GM21390 (cell line): ENCODE results near the gene DARS1.
"Not testable (repeated sequence)": the region's sequence is repeated elsewhere in the genome, so short reads cannot be mapped to it uniquely, and the experiment has no call there.

ENCODE experiments used
- ATAC-seq: cut with Tn5 transposase; IDR thresholded peaks from one replicate; pipeline ENCODE4 v1.9.1; 2021; ENCODE audit not compliant: unreplicated experiment

DARS1 gene

DNA sequence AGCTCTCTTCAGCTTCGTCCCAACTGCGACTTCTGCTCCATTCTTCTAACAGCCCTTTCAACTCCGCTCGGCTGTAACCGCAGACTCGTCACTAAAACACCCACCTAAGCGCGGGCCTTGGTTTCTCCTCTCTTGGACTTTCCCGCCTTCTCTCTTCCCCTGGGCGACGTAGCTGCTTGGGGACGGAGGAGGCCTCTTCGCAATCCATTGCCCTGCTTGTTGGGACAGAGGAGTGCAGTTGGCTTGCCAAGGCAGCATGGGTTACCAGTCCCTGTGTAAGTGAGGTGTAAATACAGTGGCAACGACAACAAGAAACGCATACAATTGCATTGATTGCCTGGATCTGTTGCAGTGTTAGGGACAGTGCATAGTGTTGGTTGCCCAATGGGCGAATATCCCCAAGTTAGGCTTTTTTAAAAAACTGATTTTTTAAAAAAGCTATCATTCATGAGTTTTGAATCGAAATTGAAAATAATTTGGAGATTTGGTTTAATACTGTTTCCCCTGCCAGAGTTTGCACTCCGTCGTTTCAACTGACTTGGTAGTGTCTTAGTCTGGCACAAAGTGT, 484 bp upstream of the DARS1 start:
- peak; percentile 50 for ATAC-seq

DNA sequence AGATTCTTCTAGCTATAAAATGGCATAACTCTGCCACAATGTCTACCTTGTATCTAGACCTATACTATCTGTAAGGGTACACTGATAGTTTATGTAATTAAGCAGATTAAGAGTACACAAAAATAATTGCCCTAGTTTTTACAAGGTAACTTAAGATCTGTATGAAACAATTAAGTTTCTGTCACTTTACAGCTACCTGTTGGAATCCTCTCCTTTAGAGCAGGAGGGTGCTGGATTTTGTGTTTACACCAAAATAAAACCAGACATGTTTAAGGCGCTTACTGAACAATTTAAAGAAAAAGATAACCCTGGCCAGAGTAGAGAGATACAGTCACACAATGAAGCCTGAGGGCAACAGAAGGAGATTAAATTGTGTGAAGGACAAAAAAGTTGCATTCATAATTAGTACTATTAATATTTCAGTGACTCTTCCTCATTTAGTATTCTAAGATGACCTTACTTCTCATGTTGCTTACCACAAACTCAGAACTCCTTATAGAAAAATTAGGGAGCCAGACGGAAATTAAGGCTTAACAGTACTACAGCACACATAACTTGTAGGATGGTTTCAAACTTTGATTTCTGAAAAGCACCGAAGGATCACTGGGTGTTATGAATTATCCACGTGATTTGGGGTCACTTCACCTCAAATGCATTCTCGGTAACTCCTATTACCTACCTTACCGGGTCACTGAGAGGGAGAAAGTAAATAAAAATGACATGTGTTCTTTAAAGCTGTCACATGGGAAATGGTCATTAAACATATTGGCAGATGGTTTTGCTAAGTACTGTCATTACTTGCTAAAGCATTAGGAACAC, 1.0 kb downstream of the DARS1 start:
- ATAC-seq, result peak; percentile 36

DNA sequence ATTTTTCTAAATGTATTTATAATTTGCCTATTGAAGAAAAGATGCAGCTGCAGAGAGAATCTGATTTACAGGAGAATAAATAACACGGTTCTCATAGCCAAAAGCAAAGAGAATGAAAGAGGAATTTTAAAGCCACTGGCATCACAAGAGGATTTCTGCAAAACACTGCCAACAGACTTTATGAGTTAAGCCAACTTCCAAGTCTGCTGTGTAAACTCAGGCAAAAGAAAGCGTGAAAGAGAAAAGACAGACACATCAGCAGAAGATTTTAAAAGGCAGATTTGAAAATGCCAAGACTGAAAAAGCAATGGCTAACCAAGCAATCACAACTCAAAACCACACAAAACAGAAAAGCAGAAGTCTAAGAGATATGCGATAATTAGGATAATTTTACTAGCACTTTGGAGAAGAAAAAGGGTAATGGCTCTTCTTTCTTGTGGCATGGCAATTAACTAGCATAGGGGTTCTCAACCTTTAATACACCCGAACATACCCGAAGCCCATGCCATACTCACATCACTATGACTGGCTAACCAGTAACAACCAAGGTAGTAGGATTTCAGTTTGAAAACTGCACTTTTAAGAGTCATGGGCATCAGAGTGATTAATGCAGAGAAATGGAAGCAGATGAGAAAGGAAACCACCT, 4.9 kb downstream of the DARS1 start:
- ATAC-seq, result no peak

DNA sequence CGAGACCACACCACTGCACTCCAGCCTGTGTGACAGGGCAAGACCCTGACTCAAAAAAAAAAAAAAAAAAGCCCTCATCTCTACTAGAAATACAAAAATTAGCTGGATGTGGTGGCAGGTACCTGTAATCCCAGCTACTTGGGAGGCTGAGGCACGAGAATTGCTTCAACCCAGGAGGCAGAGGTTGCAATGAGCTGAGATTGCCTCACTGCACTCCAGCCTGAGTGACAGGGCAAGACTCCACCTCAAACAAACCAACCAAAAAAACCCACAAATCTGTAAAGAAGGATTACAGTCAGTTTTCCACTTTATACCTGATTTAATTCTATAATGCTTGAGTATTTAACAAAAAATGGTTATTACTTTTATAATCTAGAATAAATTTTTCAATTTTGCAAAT, 9.7 kb downstream of the DARS1 start:
- no peak for ATAC-seq

DNA sequence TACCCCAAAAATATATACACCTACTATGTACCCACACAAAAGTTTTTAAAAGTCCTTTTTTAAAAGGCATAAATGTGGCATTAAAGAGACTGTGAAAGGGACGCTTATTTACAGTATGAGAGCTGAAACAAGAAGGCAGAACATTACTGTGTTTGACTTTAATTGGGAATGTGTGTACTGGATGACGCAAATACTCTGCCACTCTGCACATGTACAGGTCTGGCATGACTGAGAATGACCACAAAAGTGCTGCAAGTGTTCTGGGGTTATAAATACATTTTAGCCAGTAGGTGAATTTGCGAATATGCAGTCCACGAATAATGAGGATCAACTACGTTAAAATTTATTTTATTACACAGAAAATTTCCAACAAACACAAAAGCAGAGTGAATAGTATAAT, 11.4 kb downstream of the DARS1 start:
- no peak for ATAC-seq

DNA sequence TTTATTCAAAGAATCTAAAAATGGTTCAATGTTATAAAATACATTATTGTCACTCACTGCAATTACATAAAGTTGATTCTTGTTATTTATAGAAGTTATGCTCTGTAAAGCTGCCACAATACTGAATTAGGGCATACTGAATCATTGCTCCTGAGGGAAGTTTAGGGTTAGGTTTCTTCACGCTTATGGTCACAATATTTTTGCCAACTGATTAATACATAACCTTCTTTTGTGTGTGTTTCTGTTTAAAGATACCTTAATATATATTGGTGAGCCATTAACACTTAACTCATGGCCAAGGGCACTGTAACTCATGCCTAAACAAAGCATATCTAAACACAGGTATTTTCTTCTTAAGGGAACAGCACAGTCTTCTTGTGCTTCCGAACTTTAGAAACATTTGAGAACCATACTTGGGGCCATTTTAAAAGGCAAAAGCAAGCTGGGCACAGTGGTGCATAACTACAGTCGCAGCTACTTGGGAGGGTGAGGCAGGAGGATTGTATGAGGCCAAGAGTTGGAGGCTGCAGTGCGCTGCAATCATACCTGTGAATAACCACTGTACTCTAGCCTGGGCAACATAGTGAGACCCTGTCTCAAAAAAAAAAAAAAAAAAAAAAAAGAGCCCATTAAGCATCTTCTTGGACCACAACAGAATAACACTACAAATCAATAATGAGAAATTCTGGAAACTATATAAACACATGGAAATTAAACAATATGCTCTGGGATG, 15.6 kb downstream of the DARS1 start:
- ATAC-seq, result no peak

DNA sequence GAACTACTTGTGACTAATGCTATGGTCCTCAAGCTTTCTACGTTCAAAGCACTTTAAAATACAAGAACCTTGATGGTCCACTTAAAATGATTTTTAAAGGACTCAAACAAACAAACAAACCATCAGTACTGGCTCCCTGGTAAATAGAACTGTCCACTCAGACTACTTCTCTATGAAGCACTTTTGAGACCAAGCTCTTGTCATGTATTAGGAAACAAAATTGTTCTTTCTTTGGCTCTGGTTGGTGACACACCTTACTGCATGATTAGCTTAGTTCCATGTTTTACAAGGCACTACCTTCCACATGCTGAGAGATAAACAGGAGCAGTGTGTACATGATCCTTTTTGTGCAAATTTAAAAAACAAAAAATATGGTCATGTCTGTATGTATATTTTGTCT, 19.7 kb downstream of the DARS1 start:
- ATAC-seq, result no peak

DNA sequence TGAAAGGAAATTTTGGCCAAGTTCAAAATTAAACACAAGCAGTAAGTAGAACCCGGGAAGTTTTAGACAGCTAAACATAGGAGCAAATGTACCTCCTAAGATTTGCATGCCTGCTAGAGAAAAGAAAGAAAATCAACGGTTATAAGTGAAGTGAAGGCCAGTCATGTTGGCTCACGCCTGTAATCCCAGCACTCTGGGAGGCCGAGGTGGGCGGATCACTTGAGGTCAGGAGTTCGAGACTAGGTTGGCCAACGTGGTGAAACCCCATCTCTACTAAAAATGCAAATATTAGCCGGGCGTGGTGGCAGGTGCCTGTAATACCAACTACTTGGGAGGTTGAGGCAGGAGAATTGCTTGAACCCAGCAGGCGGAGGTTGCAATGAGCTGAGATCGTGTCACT, 21.0 kb downstream of the DARS1 start:
- not testable (repeated sequence) for ATAC-seq

DNA sequence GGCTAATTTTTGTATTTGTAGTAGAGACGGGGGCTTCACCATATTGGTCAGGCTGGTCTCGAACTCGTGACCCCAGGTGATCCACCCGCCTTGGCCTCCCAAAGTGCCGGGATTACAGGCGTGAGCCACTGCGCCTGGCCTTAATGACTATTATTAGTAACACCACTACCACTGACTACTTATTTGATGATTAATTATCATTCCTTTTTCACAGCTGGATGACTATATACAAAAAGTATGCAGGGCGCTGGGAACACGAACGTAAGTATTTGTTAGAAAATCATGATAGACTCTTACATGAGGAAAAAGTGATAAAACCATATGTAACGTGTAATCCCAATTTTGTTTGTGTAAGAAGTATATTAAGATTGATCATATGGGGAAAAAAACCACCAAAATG, 21.6 kb downstream of the DARS1 start:
- ATAC-seq, result no peak

DNA sequence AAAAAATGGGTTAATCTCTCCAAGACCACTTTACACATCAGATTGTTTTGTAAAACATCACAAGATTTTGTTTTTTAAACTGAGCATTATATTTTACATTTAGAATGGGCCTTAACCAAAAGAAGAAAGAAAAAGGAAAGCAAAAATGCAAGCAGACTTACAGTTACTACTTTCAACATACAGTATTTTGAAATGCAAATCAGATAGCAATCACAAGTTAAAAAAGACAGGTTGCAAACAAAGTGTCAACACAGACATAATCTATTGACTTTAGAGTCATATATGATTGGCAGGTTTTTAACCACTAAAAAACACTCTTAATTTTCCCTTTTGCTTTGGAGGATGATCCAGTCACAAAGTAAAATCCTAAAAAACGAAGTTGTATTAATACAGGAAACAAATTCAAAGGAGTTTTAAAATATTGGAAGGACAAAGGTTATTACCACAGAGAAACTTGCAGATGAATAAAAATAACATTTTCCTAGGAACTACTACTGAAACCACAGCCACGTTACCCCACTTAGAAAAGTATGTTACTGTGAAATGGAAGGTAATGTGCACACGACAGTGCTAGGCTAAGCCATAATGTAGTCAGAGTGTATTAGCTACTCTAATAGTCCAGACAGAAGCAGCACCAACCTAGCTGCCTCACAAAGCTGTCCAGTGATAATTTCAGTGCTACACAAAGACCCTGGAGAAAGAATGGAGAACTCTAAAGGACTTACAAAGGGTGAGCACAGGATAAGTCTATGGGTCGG, 22.9 kb downstream of the DARS1 start:
- no peak for ATAC-seq

DNA sequence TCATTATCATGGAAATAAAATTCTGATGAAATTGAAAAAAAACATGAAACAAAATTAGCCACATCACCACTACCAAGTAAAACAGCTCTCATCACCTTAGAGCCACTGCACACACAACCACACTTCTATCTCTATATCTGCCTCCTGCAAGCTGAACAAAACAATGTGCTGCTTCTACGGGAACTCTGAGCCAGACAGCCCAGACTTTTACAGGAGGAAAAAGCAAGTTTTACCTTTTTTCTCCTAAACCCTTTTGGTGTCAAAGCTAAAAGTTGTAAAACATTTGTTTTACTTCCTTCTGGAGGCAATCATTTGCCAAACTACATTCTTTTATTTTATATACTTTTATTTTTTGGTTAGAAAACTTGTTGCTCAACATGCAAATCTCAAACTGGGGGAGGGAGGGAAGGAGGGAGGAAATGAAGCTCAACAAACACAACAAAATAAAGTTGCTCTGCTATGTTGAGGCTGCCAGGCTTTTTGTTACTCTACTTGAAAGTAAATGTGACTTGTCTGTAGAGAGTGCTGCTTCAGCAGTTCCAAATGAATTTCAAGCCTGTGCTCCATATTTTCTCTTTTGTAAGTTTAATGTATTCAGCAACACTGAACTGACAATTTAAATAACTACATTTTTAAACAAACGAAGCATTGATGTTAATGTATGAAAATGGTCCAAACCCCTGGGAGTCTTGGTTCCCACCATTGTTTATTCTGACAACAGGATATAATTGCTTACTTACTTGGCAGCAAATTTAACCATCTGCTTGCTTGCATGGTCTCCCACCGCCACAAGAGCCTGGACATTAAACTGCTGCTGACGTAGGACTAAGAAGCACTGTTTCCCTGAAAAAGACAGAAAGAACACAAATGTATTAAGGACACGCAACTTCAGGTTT, 24.5 kb downstream of the DARS1 start:
- no peak for ATAC-seq

DNA sequence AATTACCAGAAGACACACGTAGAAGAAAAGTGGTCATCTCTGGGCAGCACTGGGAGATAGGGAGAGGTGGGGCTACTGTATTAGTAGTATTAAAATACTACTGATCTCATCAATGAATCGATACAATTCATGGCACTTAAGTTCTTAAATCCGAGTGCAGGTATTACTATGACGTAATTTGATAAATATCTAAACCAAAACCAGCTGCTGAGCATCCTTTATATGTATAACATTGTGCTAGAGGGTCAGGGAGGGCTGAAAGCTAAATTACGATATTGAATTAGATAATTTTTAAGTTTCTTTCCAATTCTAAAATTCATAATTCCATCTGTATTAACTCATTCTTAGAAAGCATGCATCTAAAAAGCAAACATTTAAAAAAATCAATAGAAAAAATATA, 25.3 kb downstream of the DARS1 start:
- no peak for ATAC-seq

DNA sequence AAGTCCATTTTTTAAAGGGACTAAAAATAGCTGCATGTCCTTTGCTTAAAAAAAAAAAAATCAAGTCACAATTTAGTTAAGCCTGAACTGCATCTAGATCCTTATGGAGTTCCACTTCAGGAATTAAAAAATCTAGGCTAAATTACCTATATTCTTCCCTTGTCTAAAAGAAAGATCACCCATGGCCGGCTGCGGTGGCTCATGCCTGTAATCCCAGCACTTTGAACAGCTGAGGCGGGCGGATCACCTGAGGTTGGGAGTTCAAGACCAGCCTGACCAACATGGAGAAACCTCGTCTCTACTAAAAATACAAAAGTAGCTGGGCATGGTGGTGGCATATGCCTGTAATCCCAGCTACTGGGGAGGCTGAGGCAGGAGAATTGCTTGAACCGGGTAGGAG, 26.5 kb downstream of the DARS1 start:
- not testable (repeated sequence) for ATAC-seq

DNA sequence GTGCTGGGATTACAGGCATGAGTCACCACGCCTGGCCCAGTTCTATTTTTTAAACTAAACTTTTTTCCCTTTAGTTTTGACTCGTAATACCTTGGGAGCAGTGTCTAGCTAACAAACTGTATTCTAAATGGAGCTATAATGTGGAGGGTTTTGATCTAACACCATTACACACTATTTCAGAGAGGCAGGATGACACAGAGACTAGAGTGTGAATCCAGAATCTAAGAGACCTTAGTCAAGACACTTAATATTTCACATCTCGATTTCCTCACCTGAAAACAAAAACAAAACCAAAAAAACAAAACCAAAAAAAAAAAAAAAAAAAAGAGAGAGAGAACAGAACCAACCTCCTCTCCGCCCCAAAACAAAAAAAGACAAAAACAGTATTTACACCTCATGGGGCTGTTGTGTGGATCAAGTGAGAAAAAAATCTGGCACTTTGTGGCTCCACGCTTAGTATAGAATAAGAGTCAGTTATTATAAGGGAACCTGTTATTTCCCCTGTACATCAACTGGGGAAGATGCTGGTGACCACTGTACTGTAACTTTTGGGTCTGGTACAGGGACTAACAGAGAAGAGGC, 31.3 kb downstream of the DARS1 start:
- ATAC-seq, result no peak

DNA sequence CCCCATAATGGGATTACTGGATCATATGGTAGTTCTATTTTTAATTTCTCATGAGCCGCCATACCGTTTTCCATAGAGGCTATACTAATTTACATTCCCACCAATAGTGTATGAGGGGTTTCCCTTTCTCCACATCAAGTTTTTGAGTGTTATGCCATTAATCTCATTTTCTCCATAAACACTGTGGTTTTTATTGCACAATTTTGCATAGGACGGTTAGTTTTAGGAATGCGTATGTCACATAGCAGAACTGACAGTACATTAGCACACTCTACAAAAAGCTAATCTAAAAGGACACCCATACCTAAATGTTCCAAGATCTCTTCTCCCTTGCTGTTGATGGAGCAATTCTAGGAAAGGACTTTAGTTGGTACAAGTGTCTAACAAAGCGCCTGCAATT, 32.5 kb downstream of the DARS1 start:
- no peak for ATAC-seq

DNA sequence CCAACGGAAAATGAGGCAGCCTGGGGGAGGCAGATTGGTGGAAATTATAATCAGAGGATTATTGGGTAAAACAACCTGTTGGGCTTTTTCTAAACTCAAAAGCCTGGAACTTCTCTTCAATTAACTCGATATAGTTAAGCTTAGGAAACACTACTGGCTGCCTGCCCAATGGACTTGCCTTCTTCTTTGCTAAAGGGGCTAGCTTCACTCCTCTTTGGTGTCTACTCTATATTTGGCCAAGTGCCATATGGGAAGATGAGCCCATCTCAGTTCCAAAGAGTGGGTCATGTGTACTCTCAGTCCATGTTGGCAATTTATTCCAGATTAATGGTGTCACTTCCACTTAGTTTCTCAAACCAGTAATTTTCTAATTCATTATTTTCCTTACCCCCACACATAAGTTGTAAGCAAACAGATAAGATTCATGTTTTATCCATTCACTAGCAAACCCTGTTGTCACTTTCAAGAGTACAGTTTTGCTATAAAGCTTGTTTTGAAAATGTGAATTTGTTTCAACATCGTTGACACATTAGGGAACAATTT, 34.3 kb downstream of the DARS1 start:
- no peak for ATAC-seq

DNA sequence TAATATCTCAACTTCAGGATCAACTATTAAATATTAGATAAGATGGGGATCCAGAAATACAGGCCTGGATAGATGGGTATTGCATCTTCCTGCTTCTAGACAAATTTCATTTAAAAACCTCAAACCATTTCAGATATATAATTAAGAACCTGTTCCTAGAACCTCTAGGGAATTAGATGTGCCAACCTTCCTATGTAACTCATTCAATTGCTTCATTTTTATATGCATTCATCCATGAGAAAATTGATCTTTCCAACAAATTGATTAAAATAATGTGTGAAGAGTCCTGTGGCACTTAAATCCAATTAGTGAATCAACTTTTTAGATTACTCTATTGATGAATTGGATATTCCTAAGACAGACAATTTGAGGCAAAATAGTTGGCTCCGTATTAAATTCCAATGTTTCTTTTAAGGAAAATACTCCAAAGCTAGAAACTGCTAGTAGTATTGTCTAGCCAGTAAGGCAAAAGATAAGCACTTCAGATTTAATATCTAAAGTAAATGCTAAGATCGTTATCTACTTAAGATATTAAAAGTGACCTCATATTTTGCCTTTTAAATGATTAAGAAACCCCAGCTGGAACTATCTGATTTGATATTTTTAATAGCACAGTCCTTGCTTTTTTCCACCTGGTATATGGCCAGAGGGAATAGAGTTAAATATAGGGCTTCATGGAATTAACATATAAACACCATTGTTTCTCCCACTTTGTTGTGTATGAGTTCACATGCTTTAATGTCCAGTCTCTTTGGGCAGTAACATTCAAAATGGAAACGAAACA, 35.8 kb downstream of the DARS1 start:
- no peak for ATAC-seq

DNA sequence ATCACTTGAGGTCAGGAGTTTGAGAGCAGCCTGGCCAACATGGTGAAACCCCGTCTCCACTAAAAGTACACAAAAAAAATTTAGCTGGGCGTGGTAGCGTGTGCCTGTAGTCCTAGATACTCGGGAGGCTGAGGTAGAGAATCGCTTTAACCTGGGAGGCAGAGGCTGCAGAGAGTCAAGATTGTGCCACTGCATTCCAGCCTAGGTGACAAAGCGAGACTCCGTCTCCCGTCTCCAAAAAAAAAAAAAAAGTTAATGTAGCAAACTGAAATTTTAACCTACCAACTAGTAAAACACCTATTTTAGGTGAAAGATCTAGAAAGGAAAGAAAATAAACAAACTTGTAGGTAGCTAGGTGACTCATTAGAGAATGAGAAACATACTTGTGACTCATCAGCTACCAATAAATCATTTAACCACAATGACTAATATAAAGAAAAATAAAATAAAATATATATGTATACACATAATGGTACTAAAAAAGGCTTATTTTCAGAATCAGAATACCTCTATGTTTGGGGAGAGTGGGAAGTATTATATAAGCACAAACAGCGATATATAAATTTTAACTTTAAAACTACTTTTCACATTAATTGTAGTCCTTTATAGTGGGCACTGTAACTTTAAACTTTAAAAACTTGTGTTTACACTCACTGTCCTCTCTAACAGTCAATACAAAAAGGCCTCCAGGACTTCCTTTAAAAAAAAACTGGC, 36.6 kb downstream of the DARS1 start:
- ATAC-seq, result peak; percentile 74
